MV-4-11 (cell line): ENCODE measurements around the gene EML1.

ENCODE experiments used
- DNase-seq: peaks from one replicate; lab custom pipeline; 2025; lab: John Stamatoyannopoulos, UW

The EML1 gene

DNA sequence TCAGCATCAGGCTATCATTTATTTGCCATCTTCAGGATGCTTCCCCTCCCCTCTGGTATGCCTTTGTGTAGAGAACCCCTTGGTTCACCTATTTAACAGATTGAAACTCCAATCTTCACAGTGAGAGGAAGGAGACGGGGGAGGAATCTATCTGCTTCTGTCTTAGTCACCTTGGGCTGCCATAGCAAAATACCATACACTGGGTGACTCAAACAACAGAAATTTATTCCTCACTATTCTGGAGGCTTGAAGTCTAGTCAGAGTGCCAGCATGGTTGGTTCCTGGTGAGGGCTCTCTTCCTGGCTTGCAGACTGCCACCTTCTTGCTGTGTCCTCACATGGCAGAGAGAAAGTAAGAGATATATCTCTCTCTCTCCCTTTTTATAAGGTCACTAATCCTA is 13.5 kb upstream of the EML1 start:
- DNase-seq, result no peak

DNA sequence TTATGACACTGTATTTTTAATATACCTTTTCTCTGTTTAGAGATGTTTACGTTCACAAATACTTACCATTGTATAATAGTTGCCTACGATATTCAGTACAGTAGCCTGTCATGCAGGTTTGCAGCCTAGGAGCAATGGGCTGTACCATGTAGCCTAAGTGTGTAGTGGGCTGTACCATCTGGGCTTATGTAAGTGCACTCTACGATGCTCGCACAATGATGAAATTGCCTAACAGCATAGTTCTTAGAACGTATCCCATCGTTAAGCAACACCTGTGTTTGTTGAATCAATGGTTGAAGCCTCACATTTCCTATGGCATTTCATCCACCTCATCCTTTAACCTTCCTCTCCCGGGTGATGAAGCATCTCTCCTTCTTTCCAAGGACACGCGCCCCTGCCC is 12.5 kb upstream of the EML1 start:
- DNase-seq, result no peak

DNA sequence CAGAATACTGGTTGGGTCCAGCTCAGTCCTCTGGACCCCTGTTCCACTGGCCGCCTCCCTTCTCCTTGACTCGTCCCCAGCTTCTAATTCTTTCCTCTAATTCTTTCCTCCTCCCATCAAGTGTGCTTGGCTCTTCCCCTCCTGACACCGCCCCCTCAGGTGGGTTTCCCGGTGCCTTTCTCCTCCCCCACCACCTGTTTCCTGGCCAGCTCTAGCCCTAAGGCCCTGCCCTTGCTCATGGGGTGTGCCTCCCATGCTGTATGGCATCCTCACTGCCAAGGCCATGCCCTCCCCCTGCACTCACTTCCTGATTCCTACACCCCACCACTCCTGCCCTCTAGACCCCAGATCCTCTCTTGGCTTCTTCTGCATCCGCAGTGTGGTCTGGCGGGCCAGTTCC is 12.1 kb upstream of the EML1 start:
- DNase-seq, result no peak

DNA sequence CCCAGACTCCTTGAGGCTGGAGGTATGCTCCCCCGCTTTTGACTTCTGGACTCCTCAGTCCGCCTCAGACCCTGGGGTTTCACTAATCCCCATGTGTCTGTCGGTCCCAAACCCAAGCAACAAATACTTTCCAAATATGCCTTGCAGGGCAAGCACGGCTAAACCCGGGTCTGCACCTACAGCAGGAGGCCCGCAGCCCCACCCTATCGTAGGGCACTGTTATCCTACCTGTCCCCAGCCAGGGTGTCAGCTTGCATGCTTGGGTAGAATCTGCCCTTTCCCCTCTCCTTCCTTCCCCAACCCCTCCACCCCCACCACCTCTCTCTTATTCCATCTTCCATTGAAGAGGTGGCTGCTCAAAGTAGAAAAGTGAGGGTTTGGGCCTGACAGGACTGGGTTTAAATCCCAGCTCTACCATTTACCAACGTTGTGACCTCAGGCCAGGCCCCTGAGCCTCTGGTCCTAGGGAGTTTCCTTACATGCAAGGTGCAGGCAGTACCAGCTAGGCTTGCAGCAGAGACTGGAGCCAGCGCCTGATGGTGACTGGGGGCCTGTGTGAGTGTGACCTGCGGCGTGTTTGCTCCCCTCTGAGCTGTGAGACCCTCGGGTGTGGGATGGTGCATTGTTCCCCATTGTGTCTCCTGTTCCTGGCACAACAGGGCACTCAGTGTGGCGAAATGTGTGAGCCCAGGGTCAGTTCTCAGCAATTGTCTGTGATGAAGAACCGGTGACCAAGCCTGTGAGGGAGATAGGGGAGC is 11.2 kb upstream of the EML1 start:
- DNase-seq, result no peak

DNA sequence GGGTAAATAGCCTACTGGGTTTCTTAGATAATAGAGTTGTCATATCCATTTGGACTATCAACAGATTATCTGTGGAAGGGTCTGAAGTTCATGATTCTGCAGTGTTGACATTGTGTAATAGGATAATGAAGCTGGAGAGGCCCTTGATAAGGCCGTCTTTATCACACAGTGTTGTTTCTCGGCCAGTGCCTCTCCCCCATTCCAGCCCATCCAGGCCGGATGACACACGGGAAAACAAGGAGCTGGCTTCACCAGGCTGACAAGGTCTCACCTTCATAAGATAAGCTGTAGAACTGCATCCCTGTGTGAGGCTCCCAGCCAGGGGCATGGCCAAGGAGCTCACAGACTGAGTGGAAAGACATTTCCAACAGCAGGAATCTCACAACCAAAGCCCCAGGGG is 8.7 kb upstream of the EML1 start:
- DNase-seq, result no peak

DNA sequence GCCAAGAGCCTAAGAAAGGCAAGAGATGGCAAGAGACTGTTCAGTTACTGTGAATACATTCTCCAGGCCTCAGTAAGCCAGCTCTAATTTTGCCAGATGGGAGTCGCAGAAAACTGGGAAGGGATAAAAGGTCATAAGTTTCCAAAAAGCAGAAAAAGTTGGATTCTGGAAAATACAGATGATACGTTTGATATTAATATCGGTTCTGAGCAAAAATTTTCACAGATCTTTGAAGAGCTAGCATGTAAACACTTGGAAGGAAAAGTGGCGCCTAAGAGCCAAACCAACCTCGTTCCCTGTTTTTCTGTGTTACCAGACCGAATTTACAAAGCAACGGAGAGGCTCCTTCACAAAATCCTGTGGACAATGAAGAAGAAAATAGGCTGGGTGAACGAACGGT is 7.8 kb upstream of the EML1 start:
- DNase-seq, result no peak

DNA sequence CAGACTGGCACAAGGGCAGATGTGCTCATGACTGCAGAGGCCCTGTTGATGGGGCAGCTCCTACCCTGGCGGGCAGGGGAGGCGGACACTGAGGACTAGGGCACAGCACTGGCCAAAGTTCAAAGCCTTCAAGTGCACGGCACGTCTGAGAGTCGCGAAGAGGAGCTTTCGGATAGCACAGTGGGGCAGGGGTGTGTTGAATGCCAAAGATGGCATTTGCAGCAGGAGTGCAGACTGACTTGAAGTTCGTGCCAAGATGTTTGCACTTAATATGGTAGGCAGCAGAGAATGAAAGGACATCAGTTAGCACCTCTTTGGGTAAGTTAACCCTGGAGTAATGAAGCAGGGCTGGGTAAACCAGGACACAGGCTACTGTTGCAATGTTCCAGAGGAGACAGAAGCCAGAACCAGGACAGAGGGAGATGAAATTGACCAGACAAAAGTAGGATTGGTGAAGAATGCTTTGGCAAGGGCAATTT is 6.7 kb upstream of the EML1 start:
- DNase-seq, result no peak

DNA sequence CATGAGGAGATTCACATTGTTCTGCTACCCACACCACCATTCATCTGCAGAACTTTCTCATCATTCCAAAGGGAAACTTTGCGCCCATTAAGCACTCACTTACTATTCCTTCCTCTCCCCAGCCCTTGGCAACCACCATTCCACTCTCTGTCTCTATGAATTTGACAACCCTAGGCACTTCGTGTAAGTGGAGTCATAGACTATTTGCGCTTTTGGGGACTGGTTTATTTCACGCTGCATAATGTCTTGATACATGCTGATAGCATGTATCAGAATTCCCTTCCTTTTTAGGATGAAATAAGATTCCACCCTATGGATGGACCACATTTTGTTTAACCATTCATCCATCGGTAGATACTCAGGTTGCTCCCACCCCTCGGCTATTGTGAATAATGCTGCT is 4.5 kb upstream of the EML1 start:
- DNase-seq, result no peak

DNA sequence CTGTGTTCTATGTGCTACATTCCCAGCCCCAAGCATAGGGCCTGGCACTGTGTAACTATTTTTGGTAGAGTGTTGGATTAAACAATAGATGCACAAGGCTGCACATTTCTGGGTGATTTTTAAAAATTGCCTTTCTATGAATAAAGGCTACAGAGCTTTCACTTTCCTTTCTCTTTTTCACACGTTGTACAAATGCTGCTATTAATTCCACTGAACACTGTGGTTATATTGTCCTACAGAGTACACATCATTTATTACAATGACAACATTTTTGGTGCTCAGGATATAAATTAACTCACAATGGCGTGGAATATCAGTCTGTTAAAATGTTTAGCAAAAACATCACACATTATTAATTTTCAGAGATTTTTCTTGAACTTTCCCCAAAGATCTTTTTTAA is 3.6 kb upstream of the EML1 start:
- DNase-seq, result no peak

DNA sequence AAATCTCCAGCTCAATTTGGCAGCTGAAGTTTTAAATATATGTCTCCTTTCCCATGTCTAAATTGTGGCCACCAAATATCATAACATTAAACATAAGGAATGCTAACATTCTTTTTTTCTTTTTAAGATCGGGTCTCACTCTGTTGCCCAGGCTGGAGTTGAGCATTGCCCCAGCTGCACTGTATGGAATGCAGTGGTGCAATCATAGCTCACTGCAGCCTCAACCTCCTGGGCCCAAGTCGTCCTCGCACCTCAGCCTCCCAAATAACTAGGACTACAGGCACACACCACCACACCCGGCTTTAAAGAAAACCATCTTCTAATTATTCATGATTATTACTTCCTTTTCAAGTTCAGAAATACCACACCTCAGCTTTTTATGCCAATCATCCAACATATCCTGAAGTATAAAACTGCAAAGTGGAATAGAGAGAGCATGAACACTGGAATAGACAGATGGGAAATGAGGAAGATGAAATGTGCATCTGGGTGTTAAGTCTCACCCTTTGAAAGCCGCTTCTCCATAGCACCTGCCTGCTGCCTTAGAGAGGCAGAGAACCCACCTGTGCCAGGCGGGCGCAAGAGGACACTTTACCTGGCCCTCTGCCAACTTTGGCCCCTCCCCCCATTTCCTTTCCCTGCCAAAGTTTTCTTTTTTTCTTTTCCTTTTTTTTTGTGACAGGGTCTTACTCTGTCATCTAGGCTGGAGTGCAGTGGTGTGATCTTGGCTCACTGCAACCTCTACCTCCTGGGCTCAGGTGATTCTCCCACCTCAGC is 2.8 kb upstream of the EML1 start:
- no peak for DNase-seq

DNA sequence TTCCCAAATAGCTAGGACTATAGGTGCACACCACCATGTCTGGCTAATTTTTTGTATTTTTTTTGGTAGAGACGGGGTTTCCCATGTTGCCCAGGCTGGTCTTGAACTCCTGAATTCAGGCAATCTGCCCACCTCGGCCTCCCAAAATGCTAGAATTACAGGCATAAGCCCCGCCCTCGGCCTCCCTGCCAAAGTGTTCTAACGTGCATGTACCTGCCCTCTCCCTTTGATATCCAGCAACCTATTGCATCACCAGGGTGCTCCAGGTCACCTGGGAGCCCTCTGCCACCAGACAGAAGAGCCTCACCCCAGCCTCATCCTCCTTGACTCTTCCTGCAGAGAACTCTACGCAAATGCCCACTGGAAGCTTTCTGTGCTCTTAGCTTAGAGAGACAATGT is 2.2 kb upstream of the EML1 start:
- no peak for DNase-seq

DNA sequence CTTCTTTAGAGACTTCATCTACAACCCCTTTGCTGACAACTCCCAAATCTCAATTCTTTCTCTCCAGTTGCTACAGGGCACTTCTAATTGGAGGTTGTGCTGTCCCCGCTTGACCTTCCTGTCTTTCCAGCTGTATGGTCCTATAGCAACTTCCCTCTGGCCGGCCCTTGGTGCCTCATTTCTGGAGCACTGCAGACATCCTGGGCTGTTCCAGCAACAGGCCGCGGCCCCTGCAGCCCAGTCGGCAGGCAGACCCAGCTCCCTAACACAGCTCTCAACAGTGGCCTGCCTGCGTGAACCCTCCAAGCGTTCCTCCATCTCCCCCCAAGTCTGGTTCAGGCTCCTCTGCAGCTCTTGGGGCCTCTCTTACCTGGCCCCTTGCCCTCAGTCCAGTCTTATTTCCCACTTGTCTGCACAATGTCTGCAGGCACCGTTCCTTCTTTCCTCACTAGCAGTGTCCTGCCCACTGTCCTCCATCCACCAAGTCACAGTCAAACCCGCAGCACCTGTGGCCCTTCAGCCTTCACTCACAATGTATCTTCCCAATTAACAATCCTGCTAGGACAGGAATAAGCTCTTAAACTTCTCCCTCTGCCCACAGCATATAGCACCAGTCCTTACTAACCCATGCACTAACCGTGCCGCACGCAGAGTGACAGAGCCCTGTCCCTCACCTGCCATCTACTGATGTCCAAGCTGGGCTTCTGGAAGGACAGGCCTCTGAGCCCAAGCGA is 1.6 kb upstream of the EML1 start:
- DNase-seq, result no peak

DNA sequence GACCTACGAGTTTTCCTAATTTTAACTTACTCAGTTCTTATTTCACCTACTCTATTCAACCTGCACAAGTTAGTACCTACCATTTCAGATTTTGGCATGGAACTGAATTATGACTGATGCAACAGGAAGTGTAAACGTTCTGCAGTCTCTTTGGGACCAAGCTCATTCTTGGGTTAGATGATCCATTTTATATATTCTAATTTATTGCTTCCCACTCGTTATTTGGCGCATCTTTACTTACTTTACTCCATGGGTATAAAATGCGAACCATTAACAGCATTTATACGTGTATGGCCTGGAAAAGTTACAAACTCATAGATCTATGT is 1.0 kb upstream of the EML1 start:
- no peak for DNase-seq

DNA sequence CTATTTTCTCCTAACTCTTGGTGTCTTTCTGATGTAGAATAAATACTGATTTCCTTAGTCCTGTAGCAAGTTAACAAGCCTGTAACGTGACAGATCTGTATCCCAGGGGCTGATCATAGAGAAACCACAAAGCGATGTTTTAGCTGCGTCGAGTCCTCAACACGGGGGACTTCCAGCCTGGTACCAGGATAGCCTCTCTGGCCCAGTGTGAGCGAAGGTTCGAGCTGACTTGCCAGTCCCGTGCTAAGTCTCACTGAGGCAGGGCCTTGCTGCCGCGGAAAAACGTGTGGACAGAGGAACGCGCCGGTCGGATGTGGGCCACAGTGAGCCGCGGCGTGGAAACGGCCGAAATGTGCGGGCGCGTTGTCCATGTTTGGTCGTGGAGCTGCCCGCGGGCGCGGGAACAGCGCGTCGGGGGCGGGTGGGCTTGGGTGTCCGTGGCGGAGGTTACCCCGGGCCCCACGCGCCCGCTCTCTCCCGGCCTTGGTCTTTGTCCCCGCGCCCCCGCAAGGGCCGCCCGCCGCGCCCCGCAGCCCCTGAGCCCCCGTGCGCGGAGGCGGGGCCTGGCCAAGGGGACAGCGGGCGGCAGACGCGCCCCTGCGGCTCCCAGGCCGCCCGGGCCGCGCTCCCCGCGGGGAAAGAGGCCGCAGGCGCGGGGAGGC is 531 bp upstream of the EML1 start:
- DNase-seq, result no peak

DNA sequence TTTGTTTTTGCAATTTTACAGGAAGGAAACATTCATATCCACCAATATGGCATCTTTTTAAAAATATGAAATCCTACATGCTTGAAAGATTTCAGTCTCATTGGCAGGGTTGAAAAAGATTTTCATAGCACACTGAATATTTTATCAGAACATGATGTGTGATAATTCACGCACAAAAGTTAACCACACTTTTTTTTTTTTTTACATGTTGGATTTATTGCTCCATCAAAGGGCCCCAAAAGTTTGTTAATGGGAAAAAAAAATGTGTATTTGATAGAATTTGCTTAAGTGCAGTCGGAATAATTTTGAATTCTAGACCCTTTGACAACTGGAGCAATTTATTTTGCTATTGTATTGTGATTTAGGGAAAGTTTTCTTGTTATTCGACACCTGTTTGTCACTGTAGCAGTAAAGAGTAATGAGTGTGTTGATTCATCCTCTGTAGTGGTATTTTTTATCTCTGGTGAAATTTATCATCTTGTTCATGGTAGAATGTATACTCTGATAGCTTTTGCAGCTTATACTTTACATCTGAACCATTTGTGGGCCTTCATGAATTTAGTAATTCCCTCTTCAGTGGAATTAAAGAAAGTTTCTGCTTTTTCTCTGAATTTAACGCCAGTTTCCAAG is 1.1 kb downstream of the EML1 start:
- DNase-seq, result no peak

DNA sequence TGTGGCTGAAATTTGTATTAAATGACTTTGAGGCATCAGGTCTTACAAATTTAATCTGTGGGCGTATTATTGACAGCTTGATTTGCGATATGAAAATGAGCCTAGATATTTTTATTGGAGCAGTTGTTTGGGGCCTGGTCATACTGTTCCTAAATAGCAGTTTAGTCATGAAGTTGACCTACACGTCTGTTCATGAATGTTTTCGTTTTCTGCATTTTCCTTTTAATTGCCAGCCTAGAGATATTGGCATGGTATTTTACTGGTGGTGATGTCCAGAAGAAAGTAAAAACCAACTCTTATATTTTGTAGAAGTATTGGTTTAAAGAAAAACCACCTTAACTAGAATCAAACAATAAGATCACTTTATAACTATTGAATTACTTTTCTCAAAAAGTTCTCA is 1.8 kb downstream of the EML1 start:
- DNase-seq, result no peak

DNA sequence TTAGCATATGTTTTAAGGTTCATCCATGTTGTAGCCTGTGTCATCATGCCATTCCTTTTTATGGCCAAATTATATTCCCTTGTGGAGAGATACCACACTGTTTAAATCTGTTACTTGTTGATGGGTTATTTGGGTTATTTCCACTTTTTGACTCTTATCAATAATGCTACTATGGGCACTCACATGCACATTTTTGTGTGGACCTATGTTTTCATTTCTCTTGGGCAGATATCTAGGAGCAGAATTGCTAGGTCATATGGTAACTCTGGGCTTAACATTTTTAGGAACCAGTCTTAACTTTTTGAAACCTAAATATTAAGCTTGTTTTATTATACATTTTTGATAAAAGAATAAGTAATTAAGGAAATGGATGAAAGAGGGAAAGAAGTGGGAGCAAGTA is 4.0 kb downstream of the EML1 start:
- DNase-seq, result no peak

DNA sequence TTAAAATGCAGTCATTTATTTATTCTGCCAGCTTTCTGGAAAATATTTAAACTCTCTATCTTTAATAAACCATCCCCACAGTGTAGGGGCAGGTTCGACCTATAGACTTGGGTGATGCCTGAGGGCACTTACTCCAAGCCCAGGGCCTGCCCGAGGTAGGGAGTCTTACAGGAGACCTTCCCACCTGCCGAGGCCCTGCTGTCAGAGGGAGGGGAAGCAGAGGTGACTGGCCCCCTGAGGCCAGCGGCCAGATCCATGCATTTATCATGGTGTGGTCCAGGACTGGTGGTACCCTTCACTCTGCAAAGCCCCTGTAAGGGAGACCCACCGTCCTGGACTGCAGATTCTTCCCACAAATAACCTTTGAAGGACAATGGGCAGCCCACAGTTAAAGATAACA is 7.6 kb downstream of the EML1 start:
- DNase-seq, result no peak

DNA sequence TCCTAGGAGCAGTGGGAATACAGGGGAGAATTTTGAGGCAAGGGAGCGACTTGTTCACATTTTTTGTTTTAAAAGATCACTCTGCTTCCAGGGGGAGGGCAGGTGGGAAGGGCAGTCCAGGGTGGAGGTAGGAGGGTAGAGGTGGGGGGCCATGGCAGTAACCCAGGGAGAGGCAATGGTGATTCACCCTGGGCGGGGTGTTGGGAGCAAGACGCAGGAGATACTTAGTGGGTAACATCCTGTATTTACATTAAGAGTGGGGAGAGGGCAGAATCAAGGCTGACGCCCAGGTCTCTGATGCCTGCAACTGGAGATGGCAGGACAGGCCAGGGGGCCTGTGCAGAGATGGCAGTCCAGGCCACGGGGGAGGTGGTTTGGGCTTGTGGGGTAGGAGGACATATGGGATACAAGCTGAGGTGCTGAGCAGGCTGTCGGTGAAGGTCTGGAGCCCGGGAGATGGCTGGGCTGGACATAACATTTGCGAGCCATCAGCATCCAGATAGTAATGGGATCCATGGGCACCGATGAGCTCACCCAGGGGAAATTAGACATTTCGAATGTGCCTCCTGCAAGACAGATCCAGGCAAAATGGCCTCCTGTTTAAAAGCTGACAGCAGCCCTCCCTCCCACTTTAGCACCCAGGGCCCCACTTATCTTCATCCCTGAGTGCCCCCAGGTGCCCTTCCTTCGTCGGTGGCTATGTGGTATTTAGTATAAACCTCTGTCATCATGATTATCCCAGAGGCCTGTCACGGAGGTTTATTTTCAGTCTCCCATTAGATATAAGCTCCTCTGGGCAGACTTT is 9.3 kb downstream of the EML1 start:
- no peak for DNase-seq

DNA sequence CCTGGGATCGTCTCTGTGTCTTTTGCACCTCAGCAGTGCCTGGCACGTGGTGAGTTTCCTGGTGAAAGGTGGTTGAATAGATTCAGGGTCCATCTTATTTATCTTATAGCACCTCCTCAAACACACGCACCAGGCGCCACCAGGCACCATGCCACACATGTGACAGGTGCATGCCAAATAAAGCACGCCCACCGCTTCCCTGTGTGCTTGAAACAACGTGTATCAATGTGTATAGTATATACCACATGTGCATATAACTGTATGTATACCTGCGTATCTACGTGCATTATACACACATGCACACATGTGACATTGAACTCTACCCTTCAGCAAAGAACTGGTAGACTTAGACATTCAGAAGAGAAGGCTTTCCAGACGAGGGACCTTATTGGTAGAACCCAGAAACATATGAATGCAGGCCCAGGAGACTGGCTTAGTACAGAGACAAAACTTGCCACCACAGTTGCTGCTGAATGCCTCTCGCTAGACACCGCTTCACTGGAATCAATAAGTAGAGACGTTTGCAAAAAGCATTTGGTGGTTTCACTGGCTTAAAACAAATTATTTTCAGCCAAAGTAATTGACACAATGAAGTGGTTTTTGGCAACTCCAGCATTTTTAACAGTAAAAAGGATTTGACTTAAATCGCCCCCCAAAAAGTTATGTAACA is 10.0 kb downstream of the EML1 start:
- no peak for DNase-seq

DNA sequence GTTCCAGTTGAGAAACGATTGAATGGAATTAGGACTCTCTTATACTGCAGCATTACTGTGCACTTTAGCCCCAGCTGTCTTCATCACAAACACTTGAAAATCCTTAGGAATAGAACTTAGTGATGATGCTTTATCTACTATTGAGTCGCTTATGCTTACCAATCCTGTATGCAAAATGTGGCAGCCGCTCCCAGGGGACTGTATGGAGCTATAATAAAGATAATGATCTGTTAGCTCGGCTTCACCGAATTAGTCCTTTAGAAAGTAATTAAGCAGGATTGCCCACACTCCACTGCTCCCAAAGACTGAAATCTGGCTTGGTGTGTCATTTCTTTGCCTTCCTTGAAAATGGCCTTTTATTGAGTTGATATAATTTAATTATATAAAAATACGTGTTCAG is 10.6 kb downstream of the EML1 start:
- DNase-seq, result no peak
